PC-3 (cell line): ENCODE measurements around the gene EPB41L2. TPM values are rescaled to one million over a fixed set of nuclear protein-coding genes. Genes with fewer than 3 reads are reported as not detected.

Experiments used
- ATAC-seq: fragments of 200-7000 bp; cut with Tn5 transposase; 2 replicates; pipeline ENCODE4 v1.9.1; 2020; ENCODE audit warnings: mild to moderate bottlenecking, moderate library complexity
- BruUV-seq: library from RNA; stranded (reverse); fragments of 400-500 nt; replicated peaks from 2 replicates; lab custom pipeline; 2021; lab: Mats Ljungman, UMichigan
- CTCF ChIA-PET: fragments of 300-600 bp; sonication (Branson Sonifier 250); formaldehyde crosslinking; loops from one replicate; lab custom pipeline; 2022; ENCODE audit warnings: antibody characterized with exemption; lab: Charles Lee
- POLR2A ChIA-PET: fragments of 300-600 bp; sonication (Branson Sonifier 250); formaldehyde crosslinking; loops from one replicate; lab custom pipeline; 2022; ENCODE audit warnings: antibody characterized with exemption; ENCODE audit not compliant: unreplicated experiment; lab: Charles Lee
- DNase-seq: peaks from one replicate; pipeline ENCODE4 v3.0.0-alpha.2; 2015
- H2AFZ ChIP-seq: fragments of 300-600 bp; sonication (generic); 2 replicates; pipeline ENCODE4 v1.6.0; 2016; ENCODE audit warnings: antibody characterized with exemption, low read length
- H3F3A ChIP-seq: fragments of 300-600 bp; sonication (generic); one replicate; pipeline ENCODE4 v1.6.0; 2017; ENCODE audit warnings: antibody characterized with exemption, low read length, control low read depth, mild to moderate bottlenecking; ENCODE audit not compliant: unreplicated experiment
- H3K27ac ChIP-seq: fragments of 300-600 bp; sonication (generic); 2 replicates; pipeline ENCODE4 v1.5.1; 2016; ENCODE audit warnings: mild to moderate bottlenecking, low read length
- H3K27me3 ChIP-seq: fragments of 300-600 bp; sonication (generic); 2 replicates; pipeline ENCODE4 v1.6.1; 2016; ENCODE audit warnings: low read length, mixed read lengths
- H3K36me3 ChIP-seq: fragments of 300-600 bp; sonication (generic); 2 replicates; pipeline ENCODE4 v1.6.1; 2016; ENCODE audit warnings: low read depth, mixed run types, low read length, mixed read lengths
- H3K4me1 ChIP-seq: fragments of 300-600 bp; sonication (generic); 2 replicates; pipeline ENCODE4 v1.5.1; 2016; ENCODE audit warnings: low read length; ENCODE audit not compliant: insufficient read depth
- H3K4me2 ChIP-seq: fragments of 300-600 bp; sonication (generic); 2 replicates; pipeline ENCODE4 v1.6.0; 2016; ENCODE audit warnings: low read length
- H3K4me3 ChIP-seq: fragments of 300-600 bp; sonication (generic); 2 replicates; pipeline ENCODE4 v1.5.1; 2016; ENCODE audit warnings: mild to moderate bottlenecking, low read length, mixed read lengths
- H3K79me2 ChIP-seq: fragments of 300-600 bp; sonication (generic); 2 replicates; pipeline ENCODE4 v1.6.1; 2017; ENCODE audit warnings: low read length, mixed read lengths
- H3K9ac ChIP-seq: fragments of 300-600 bp; sonication (generic); 2 replicates; pipeline ENCODE4 v1.6.0; 2016; ENCODE audit warnings: mild to moderate bottlenecking, low read length
- H3K9me2 ChIP-seq: fragments of 300-600 bp; sonication (generic); replicated peaks from 2 replicates; pipeline ENCODE4 v1.6.1; 2016; ENCODE audit warnings: mixed run types, low read length, mixed read lengths
- H3K9me3 ChIP-seq: fragments of 300-600 bp; sonication (generic); 2 replicates; pipeline ENCODE4 v1.6.1; 2016; ENCODE audit warnings: low read length, mixed read lengths
- H4K20me1 ChIP-seq: fragments of 300-600 bp; sonication (generic); 2 replicates; pipeline ENCODE4 v1.6.1; 2016; ENCODE audit warnings: low read length, mixed read lengths
- EZH2 ChIP-seq: fragments of 300-600 bp; sonication (generic); IDR thresholded peaks from one replicate; pipeline ENCODE4 v1.6.1; 2017; ENCODE audit warnings: antibody characterized with exemption, mild to moderate bottlenecking, low read length; ENCODE audit not compliant: unreplicated experiment
- EZH2phosphoT487 ChIP-seq: fragments of 300-600 bp; sonication (generic); IDR thresholded peaks from 2 replicates; pipeline ENCODE4 v1.6.1; 2018; ENCODE audit warnings: mild to moderate bottlenecking, antibody characterized with exemption, low read length, borderline replicate concordance
- intact Hi-C: fragments of 100-400 bp; cut with micrococcal nuclease; formaldehyde crosslinking; loops from 2 replicates; pipeline ENCODE4 v1.9.0; 2023
- total RNA-seq: library from RNA; depleted of rRNA; stranded (reverse); fragments of >200 nt; gene quantifications from 2 replicates; pipeline ENCODE4 v1.2.3, GENCODE V29; 2014
- TF ChIP-seq, protein P1 (sequence below): fragments of 300-600 bp; sonication (generic); conservative IDR thresholded peaks from 2 replicates; pipeline ENCODE4 v1.5.1; 2017; ENCODE audit warnings: antibody characterized with exemption, low read depth, mild to moderate bottlenecking, low read length

Gene EPB41L2
- total RNA-seq, 1 experiment from 2014 or later = 26.9 TPM

DNA sequence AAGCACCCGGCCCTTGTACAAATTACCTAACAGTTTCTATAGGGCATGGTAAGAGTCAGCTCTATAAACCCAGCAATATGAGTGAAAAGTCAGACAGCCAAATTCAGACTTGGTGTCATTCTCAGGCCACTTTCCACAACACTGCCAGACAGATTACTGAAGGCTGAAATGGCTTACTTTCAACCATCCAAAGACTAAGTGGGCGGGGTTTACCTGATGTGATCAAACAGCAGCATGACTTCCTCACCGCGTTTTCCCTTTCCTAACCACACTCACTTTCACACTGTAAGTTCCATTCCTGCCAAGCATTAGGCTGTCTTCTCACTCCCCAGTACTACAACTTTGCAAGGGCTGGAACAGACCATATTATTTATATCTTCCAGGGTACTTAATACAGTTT lies 149.9 kb downstream of the EPB41L2 start:
- no peak overlapping the region for H2AFZ ChIP-seq
- CTCF ChIA-PET = no interaction called here
- no peak overlapping the region for H3K4me3 ChIP-seq
- BruUV-seq = no TSS peak
- H3K27me3 ChIP-seq = no peaks in the 10 kb centered on the region
- H3K9ac ChIP-seq = no peak overlapping the region
- ATAC-seq (no peak), DNase-seq (no peak)
- no peaks in the 10 kb centered on the region for H3K9me3 ChIP-seq
- intact Hi-C loops = no loop called here
- no peaks in the 10 kb centered on the region for H3F3A ChIP-seq
- no peaks in the 10 kb centered on the region for H4K20me1 ChIP-seq
- TF ChIP-seq, protein P1, sequence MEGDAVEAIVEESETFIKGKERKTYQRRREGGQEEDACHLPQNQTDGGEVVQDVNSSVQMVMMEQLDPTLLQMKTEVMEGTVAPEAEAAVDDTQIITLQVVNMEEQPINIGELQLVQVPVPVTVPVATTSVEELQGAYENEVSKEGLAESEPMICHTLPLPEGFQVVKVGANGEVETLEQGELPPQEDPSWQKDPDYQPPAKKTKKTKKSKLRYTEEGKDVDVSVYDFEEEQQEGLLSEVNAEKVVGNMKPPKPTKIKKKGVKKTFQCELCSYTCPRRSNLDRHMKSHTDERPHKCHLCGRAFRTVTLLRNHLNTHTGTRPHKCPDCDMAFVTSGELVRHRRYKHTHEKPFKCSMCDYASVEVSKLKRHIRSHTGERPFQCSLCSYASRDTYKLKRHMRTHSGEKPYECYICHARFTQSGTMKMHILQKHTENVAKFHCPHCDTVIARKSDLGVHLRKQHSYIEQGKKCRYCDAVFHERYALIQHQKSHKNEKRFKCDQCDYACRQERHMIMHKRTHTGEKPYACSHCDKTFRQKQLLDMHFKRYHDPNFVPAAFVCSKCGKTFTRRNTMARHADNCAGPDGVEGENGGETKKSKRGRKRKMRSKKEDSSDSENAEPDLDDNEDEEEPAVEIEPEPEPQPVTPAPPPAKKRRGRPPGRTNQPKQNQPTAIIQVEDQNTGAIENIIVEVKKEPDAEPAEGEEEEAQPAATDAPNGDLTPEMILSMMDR = no peak
- no peak for TF ChIP-seq EZH2phosphoT487
- no peak for TF ChIP-seq EZH2
- POLR2A ChIA-PET = no interaction called here
- no peaks in the 10 kb centered on the region for H3K36me3 ChIP-seq
- no peak overlapping the region for H3K27ac ChIP-seq
- no peaks in the 10 kb centered on the region for H3K4me1 ChIP-seq
- no peaks in the 10 kb centered on the region for H3K79me2 ChIP-seq
- H3K9me2 ChIP-seq = no peaks in the 10 kb centered on the region
- no peak overlapping the region for H3K4me2 ChIP-seq

DNA sequence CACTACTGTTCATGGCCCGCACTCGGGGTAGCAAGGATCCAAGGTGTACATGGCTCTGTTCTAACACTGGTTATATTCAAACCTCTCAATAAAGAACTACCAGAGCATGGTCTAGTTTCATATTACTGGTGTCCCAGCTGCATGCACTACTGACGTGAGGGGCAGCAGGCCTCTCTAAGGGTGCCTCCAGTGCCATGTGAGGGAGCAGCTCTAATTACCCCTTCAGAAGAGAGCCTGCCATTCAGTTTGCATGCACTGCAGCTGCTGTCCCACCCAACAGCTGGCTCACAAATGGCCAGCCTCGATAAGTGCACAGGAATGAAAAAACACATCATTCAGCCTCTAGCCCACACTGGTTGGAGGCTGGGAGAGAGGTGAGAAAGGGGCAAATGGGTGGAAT lies 150.6 kb downstream of the EPB41L2 start:
- Histone ChIP-seq H2AFZ (no peak overlapping the region), H3K27me3 (no peaks in the 10 kb centered on the region), H3K4me2 (no peak overlapping the region), H3F3A (no peaks in the 10 kb centered on the region), H3K9ac (no peak overlapping the region), H3K79me2 (no peaks in the 10 kb centered on the region), H4K20me1 (no peaks in the 10 kb centered on the region), H3K4me1 (no peaks in the 10 kb centered on the region), H3K4me3 (no peak overlapping the region), H3K9me2 (no peaks in the 10 kb centered on the region), H3K36me3 (no peaks in the 10 kb centered on the region), H3K27ac (no peak overlapping the region), H3K9me3 (no peaks in the 10 kb centered on the region)
- DNase-seq (no peak), ATAC-seq (no peak)
- no TSS peak for BruUV-seq
- intact Hi-C loops = no loop called here
- POLR2A ChIA-PET = no interaction called here
- CTCF ChIA-PET = no interaction called here
- TF ChIP-seq, protein P1 = no peak
- no peak for TF ChIP-seq EZH2phosphoT487
- TF ChIP-seq EZH2 = no peak

DNA sequence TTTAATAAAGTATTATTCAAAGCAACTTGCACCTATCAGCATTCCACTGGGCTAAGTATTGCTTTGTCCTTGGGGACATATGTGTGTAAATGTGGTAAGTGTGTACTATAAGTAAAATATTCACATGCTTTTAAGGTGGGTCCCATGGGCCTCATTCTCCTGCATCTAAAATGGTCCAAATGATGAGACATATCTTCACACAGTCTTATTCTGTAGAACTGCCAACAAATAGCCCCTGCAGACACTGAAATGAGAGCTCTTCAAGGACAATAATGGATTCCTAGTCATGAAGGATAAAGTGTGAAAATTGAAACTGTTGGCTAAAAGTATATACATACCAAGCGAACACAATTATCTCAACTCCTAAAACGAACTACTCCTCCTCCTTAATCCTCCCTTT lies 154.1 kb downstream of the EPB41L2 start:
- TF ChIP-seq EZH2phosphoT487 (no peak), EZH2 (no peak)
- TF ChIP-seq, protein P1 = no peak
- Histone ChIP-seq H3K79me2 (no peaks in the 10 kb centered on the region), H3K4me2 (no peak overlapping the region), H3K27me3 (no peaks in the 10 kb centered on the region), H3K9me3 (no peaks in the 10 kb centered on the region), H3K9me2 (no peaks in the 10 kb centered on the region), H3K4me1 (no peaks in the 10 kb centered on the region), H3K4me3 (no peak overlapping the region), H3F3A (no peaks in the 10 kb centered on the region), H3K36me3 (no peaks in the 10 kb centered on the region), H3K27ac (no peak overlapping the region), H2AFZ (no peak overlapping the region), H4K20me1 (no peaks in the 10 kb centered on the region), H3K9ac (no peak overlapping the region)
- intact Hi-C loops = no loop called here
- CTCF ChIA-PET = no interaction called here
- BruUV-seq = no TSS peak
- POLR2A ChIA-PET = no interaction called here
- ATAC-seq (no peak), DNase-seq (no peak)
